Hematopoietic multipotent progenitor cell treated with erythropoietin and hydrocortisone succinate and interleukin-3 and kit ligand, for 6 days (in vitro differentiated cells): ENCODE results near the gene MBD3.

Experiments
- DNase-seq: peaks from one replicate; pipeline ENCODE4 v3.0.0-alpha.2; 2015

MBD3 gene

DNA sequence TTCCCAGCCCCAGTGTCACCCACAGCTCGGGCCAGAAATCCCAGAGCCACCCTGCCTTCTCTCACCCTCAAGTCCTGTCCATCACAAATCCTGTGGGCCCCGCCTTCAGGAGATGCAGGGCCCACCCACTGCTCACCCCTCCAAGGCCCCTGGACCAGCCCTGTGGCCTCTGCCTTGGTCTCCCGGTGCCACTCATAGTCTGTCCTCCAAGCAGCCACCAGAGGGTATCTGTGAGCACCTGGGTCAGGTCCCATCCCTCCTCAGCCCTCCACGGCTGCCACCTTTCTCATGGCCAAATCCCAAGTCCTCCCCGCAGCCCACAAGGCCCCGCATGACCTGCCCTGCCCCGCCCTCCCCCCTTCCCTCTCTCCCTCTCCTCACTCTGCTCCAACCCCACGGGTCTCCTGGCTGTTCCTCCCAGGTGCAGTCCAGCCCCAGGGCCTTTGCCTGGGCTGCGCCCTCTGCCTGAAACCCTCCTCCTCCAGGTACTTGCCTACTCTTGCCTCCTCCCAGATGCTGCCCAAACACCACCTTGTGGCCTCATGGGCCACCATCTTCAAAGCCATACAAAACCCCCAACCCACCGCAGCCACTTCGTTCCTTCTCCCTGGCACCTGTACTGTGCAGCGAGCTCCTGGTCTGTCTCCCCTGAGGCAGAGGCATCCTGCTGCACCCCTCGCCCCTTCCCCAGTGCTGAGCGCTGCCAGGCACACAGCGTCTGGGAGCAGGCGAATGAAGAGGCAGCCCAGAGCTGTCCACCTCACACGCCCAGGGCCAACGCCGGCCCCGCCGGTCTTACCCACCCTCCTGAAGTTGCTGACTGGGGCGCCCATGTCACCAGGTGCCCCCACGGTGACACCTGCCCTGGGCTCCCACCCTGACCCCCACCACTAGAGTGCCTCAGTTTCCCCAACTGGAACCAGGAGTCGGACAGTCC lies 25.8 kb upstream of the MBD3 start:
- peak; percentile 74 for DNase-seq

- no peak for DNase-seq
These were observed 24.2 kb upstream of the MBD3 start for GRCh38 chr19:1616875-1617274.

DNA sequence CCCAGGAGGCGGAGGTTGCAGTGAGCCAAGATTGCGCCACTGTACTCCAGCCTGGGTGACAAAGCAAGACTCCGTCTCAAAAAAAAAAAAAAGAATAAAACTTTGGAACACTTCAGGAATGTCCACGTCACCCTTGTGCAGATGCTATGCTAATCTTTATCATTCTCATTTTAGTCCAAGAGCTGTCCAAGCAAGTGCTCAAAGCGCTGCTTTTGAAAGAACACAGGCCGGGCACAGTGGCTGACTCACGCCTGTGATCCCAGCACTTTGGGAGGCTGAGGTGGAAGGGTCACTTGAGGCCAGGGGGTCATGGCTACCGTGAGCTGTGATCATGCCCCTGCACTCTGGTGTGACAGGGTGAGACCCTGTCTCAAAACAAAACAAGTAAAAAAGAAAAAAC lies 23.7 kb upstream of the MBD3 start:
- DNase-seq: no peak

- no peak for DNase-seq
These were observed 22.6 kb upstream of the MBD3 start for GRCh38 chr19:1615156-1615765.

DNA sequence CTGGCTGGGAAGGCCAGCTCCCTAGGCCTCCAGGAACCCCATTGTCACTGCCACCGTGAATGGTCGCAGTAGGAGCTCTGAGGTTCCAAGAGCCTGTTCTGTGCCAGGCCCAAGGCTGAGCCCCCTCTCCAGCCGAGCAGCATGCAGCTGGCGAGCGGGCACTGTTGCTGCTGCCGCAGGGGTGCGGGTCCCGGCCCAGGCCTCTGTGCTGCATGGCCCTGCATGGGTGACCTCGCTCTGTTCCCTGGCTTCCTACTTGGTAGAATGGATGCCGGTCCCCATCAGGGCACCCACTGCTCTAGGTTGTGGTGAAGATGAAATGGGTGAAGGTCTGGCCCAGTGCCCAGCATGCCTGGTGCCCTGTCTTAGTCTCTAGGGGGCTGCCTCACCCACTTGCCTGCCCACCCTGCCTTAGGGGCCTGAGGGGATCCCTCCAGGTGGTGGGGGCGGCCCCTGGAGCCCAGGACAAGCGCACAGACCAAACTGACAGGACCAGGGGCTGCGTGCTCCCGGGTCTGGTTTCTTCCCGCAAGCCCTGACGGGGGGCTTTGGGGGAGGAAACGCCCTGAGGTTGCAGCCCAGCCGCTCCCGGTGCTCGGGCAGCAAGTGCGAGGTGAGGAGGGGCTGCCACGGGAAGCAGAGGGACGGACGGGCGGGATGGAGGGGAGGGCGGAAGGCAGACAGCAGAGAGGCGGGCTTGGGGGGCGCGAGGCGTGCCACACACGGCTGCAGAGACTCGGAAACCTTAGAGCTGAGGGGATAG lies 21.3 kb upstream of the MBD3 start:
- DNase-seq: no peak

DNA sequence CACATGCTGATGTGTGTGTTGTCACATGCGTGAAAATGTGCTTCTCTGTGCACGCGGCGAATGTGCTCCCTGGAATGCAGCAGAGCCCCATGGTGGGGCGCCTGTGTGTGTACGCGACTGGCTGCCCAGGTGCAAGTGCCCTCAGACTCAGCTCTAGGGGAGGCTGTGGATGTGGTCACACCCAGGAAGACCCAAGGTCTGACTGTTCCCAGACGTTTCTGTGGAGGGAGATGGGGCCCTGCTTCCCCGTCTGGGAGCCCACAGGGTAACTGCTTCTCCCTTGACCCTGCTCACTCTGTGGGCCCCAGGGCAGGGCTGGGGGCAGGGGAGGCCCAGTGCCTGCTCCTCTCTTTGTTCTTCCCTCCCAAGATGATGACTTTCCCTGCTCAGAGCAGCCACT lies 20.5 kb upstream of the MBD3 start:
- no peak for DNase-seq

GRCh38 chr19:1612114-1613086 lies 19.7 kb upstream of the MBD3 start:
- DNase-seq: no peak

DNA sequence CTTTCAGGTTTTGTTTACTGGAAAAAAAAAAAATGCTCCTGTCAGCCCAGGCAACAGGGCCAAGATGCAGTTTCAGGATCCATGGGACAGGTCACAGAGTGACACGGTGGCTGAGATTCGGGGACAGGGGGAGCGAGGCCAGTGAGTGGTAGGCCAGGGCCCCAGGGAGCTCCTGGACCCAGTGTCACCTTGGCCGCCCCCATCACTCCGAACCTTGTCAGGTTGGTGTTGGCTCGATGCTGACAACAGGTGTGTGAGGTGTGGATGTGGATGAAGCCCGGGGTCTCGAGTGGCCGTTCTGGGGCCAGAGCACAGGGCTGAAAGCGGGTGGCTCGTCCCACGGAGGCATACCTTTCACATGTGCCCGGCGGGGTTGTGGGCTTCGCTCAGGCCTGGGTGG lies 18.7 kb upstream of the MBD3 start:
- no peak for DNase-seq

- no peak for DNase-seq
These were observed 17.9 kb upstream of the MBD3 start for GRCh38 chr19:1610579-1610978.

DNA sequence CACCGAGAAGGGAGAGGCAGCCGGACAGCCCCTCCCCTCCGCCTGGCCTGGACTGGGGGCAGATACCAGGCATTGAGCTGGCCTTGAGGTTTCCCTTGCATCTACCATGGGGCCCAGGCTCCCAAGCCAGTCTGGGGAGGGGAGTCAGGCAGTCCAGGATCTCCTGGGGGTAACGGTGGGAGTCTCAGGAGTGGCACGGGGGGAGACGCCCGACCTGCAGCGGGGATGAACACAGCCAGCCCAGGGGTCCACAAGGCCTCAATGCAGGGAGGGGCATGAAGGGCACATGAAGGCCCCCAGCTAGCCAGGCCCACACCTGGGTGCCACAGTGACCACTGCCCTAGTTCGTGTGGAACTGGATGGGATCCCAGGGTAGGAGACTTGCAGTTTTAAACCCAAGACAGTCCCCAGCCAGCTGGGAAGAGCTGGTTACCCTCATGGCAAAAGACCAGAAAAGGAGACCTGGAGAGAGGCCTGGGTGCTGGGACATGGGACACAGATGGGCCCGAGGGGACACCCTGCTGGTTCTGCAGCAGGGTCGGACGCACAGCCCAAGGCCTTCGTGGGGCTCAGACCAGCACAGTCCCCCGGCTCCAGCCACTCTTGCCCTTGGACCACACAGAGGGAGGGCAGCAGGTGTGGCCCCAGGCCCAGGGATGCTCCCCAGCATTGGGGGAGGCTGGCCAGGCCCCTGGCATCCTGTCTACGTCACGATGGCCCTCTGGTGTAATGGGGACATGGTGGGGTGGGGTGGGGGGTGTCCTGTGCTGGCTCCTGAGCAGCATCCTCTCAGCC lies 17.2 kb upstream of the MBD3 start:
- peak; percentile 38 for DNase-seq

DNA sequence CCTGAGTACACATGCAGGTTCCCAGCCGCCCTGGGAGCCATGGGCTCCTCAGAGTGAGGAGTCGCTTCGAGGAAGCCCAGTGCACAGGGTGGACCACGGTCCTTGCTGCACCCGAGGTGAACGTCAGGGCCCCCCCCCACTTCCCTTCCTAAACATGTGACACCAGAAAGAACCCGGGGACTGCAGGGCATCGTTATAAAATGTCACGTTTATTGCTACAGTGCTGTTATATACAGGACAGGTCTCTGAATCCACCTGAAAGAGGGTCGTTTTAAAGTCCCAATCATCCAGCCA lies 16.4 kb upstream of the MBD3 start:
- peak; percentile 50 for DNase-seq

- peak; percentile 30 for DNase-seq
These were observed 15.9 kb upstream of the MBD3 start for GRCh38 chr19:1608359-1609102.

DNA sequence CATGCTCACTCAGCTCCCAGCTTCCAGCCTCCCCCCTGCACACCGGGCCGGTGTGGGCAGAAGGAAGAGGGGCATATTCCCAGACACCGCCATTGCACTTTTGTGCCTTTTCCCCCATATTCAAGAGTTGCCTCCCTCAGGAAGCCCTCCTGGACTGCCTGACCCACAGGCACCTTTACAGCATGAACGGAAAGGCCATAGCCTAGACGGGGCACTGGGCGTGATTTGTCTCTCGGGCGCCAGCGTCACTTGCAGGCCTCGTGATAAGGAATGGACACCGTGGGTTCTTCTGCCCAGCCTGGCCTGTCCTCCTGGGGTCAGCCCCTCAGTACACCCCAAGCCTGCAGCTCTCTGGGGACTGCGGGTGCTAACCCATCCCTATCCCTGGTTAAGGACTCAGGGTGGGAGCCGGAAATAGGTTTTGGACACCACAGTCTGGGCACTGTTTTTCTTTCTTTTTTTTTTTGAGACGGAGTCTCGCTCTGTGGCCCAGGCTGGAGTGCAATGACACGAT lies 13.5 kb upstream of the MBD3 start:
- peak; percentile 38 for DNase-seq

DNA sequence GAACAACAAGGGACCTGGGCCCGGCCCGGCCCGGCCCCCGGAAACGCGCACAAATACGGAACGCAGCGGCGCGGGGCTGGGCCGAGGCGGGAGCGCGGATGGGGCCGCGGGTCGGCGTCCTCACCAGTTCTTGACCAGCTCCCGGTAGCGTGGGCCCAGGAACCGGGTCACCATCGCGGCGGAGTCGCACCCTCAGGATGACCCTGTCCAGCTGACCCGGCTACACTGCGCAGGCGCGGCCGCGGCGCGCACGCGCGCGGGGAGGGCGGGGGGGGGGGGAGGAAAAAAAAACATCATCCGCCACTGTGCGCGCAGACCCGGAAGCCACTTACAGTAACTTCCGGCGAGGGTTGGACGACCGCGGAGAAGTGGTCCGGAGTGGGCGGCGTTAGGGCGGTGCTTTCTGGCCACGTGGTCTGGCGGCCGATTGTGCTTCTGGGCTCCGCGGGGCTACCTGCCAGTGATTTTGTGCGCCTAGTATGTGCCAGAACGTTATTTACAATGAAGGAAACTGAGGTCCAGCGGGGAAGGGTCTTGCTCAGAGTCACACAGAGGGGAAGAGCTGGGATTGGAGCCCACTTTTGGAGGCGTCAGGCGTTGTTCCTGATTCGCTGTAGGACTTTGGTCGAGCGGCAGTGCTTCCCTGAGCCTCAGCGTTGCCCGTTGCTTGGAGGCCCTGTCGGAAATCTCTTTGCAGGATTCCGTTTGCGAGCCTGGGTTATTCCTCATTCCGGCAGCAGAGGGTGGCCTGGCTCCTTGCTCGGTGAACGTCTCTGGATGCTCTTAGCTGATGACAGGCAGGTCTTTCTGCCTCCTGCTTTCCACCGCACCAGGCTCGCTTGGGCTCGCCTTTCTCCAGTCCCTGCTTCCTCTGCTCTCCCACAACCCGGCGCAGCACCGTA lies 12.8 kb upstream of the MBD3 start, which contains the start of gene UQCR11:
UQCR11 (minus strand) TSS at position 227 of the 902 bp plus-strand sequence; CDS start at position 174, 53 bp downstream.
- peak; percentile 98 for DNase-seq

GRCh38 chr19:1602091-1602707 lies 9.5 kb upstream of the MBD3 start:
- no peak for DNase-seq

DNA sequence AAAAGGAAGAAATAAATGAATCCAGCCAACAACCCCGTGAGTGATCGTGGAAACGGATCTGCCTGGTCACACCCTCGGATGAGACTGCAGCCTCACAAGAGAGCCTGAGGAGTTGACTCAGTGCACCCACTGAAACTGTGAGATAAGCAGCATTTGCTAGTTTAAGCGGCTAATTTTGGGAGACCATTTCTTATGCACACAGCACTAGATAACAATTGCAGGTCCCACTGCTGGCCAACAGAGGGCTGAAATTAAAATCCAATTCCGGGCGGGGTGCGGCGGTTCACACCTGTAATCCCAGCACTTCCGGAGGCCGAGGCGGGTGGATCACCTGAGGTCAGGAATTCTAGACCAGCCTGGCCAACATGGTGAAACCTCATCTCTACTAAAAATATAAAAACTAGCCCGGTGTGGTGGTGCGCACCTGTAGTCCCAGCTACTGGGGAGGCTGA lies 9.0 kb upstream of the MBD3 start:
- peak; percentile 91 for DNase-seq

DNA sequence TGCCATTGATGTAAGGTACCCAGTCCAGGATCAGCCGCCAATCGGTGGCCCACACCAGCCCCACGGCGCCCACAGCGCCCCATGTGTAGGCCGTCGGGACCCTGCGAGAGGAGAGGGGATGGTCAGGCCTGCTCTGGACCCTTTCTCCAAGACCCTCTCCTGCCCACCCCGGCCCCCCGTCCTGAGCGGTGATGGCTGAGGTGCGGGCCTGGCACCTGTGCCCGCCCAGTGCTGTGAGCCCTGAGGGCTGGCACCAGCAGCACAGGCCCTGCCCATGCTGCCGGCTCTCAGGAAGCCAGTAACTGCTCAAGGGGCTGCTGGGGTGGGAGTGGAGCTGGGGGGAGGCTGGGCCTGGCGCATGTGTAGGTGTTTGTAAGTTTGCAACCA lies 6.8 kb upstream of the MBD3 start:
- no peak for DNase-seq

DNA sequence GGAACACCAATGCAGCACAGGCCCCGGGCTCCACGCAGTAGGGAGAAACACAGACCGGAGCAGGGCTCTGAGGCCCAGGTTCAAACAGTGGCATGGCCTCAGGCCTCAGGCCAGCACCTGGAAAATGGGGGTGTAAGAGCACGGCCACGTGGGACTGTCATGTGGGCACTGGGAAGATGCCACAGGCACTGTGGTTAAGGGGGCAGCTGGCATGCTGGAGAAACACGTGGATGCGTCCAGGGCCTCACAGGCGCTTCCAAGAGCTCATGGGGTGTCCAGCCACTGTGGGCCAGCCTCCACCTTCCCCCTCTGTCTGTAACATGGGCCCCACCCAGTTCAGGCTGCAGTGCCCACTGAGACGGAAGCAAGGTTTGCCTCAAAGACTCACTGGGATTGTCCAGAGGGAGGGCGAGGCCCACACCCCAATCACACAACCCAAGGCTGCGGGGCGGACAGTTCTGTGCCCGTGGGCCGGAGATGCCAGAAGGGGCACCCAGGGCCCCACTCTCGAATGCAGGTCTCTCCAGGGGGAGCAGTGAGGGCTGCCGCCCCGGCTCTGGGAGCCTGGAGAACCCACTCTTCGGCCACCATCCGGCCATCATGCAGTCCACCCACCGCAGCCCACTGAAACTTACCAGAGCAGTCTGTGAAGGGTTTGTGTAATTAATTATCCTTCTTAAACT lies 6.3 kb upstream of the MBD3 start:
- DNase-seq: no peak

- no peak for DNase-seq
These were observed 772 bp upstream of the MBD3 start for GRCh38 chr19:1593501-1593772.
